Effector memory CD4-positive, alpha-beta T cell (primary cell): ENCODE measurements around the gene FLT3.

Experiments
- DNase-seq, 3 donors: peaks; one replicate each; pipeline ENCODE4 v3.0.0-alpha.2; 2020
- H3K27ac ChIP-seq: 2 replicates; pipeline ENCODE4 v1.7.0; 2013; ENCODE audit warnings: mild to moderate bottlenecking, low read length, moderate library complexity; ENCODE audit not compliant: insufficient read depth, poor library complexity, severe bottlenecking
- H3K27me3 ChIP-seq: replicated peaks from 2 replicates; pipeline ENCODE4 v1.7.0; 2013; ENCODE audit warnings: mild to moderate bottlenecking, low read length; ENCODE audit not compliant: insufficient read depth, control insufficient read depth, poor library complexity, severe bottlenecking
- H3K36me3 ChIP-seq: 2 replicates; pipeline ENCODE4 v1.7.0; 2013; ENCODE audit warnings: mild to moderate bottlenecking, low read length, moderate library complexity; ENCODE audit not compliant: control insufficient read depth, insufficient read depth
- H3K4me1 ChIP-seq: 2 replicates; pipeline ENCODE4 v1.7.0; 2013; ENCODE audit warnings: low read length, mild to moderate bottlenecking; ENCODE audit not compliant: control insufficient read depth, insufficient read depth, poor library complexity, severe bottlenecking
- H3K4me3 ChIP-seq: 2 replicates; pipeline ENCODE4 v1.7.0; 2013; ENCODE audit warnings: low read length, low read depth, mild to moderate bottlenecking; ENCODE audit not compliant: insufficient read depth, poor library complexity, severe bottlenecking
- H3K9me3 ChIP-seq: 2 replicates; pipeline ENCODE4 v1.7.0; 2013; ENCODE audit warnings: mild to moderate bottlenecking, low read length, moderate library complexity; ENCODE audit not compliant: control insufficient read depth

FLT3 gene

DNA sequence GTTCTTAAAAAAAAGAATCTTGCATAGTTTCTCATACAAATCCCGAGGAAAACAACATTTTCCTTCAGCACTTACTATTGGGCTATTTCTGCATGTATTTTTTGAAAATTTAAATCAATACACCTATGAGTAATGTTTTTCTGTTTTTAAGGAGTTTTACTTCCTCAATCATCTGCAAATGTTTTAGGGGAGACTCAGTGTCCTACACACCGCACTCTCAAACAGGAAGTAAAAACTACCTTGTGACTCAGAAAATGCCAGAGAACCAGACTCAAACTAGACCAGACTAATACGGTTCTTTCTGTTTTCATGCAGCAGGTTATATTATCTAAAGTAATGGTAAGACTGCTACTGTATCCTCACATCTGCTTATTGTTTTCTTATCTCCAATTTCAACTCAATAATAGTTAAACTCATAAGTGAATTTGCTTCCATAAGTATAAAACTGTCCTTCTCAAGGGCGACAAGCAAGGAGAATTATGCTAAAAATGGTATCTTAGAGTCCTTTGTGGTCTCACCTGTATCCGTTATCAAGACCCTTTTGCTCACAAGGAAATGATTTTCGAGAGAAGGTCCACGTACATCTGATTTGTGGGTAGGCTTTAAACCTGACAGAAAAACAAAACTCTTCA is 52.5 kb downstream of the FLT3 start:
- Histone ChIP-seq H3K36me3 (no peaks in the 10 kb centered on the region), H3K27ac (no peak overlapping the region), H3K27me3 (no peaks in the 10 kb centered on the region), H3K4me3 (no peak overlapping the region), H3K4me1 (no peaks in the 10 kb centered on the region), H3K9me3 (no peaks in the 10 kb centered on the region)
- DNase-seq: no peak

GRCh38 chr13:28046981-28047380 is 53.4 kb downstream of the FLT3 start:
- Histone ChIP-seq H3K27me3 (no peaks in the 10 kb centered on the region), H3K4me1 (no peaks in the 10 kb centered on the region), H3K9me3 (no peaks in the 10 kb centered on the region), H3K36me3 (no peaks in the 10 kb centered on the region), H3K27ac (no peak overlapping the region), H3K4me3 (no peak overlapping the region)
- no peak for DNase-seq

DNA sequence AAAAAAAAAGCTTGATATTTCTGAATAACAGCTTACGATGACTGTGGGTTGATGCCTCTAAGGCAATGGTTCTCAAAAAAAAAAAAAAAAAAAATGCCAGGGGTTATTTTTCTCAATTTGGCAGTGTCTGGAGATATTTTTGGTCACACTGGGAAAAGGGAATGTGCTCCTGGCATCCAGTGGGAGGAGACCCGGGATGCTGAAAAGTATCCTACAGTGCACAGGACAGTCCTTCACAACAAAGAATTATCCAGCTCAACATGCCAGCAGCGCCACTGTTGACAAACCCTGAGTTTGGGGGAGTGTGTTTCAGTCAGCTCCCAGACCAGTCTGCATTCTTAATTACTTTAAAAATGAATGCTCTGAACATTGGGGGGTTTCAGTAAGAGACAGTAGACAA is 54.5 kb downstream of the FLT3 start:
- no peak for DNase-seq

GRCh38 chr13:28044608-28045007 is 55.8 kb downstream of the FLT3 start:
- Histone ChIP-seq H3K4me1 (no peaks in the 10 kb centered on the region), H3K27ac (no peak overlapping the region), H3K4me3 (no peak overlapping the region), H3K27me3 (no peaks in the 10 kb centered on the region), H3K36me3 (no peaks in the 10 kb centered on the region), H3K9me3 (no peaks in the 10 kb centered on the region)
- DNase-seq: no peak

More for the DNA sequence above, 54.5 kb downstream of the FLT3 start:
- no peak overlapping the region for H3K27ac ChIP-seq
- H3K27me3 ChIP-seq: no peaks in the 10 kb centered on the region
- H3K4me3 ChIP-seq: no peak overlapping the region
- no peaks in the 10 kb centered on the region for H3K9me3 ChIP-seq
- no peaks in the 10 kb centered on the region for H3K36me3 ChIP-seq
- no peaks in the 10 kb centered on the region for H3K4me1 ChIP-seq

DNA sequence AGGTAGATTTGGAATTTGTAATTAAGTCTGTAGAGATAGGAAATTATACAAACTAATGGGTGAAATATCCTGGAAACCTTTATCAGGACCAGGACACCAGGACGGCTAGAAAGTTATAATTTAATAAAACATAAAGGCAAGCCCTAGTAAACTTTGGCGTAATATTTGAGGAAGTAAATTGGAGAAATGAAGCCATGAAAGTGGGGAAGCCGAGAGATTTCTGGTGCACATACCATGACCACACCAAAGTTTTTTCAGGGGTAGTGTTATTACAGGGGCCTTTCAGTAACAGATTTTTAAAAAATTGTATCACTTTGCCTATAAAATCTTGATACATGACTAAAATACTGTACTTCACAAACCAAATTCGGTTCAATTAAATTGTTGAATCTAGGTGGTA is 57.2 kb downstream of the FLT3 start:
- DNase-seq: no peak
- Histone ChIP-seq H3K9me3 (no peaks in the 10 kb centered on the region), H3K27me3 (no peaks in the 10 kb centered on the region), H3K4me3 (no peak overlapping the region), H3K36me3 (no peaks in the 10 kb centered on the region), H3K4me1 (no peaks in the 10 kb centered on the region), H3K27ac (no peak overlapping the region)

DNA sequence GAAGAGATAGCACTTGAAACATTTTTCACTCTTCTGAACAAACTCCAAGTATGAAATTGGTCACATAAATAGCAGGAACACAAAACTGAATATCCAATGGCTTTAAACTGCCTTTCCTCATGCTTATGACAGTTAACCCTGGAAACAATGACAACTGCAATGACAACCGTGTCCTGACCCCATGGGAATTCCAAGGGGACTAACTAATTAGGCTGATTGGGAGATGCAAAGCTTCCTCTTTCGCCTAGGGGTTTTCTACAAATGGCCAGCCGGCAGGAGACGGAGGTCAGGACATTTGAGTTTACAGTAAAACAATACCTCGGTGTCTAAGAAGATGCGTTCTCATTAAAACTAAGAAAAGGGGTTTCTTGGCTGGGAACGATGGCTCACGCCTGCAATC is 58.9 kb downstream of the FLT3 start:
- H3K9me3 ChIP-seq: no peaks in the 10 kb centered on the region
- H3K36me3 ChIP-seq: no peaks in the 10 kb centered on the region
- DNase-seq: no peak
- H3K27ac ChIP-seq: no peak overlapping the region
- no peaks in the 10 kb centered on the region for H3K4me1 ChIP-seq
- H3K4me3 ChIP-seq: no peak overlapping the region
- no peaks in the 10 kb centered on the region for H3K27me3 ChIP-seq

DNA sequence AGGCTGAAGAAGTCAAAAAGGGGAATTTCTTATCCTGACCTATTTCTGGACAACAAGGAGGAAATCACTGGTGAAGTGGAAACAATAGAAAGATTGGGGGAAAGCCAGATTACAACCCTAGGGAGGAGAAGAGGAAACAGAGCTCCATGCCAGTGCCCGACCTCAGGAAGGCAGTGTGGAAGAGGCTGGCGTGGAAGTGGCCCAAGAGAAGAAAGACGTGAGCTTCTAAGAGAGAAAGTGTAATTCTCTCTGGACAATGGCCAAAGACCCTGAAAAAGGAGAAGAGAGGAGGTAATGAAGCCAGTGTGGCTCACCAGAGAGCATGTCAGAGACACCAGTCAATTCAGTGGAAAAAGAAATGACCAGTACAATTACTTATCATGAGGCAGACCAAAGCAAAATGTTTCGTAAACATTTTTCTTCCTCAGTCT is 59.3 kb downstream of the FLT3 start:
- no peak for DNase-seq
- Histone ChIP-seq H3K9me3 (no peaks in the 10 kb centered on the region), H3K36me3 (no peaks in the 10 kb centered on the region), H3K4me1 (no peaks in the 10 kb centered on the region), H3K4me3 (no peak overlapping the region), H3K27ac (no peak overlapping the region), H3K27me3 (no peaks in the 10 kb centered on the region)

DNA sequence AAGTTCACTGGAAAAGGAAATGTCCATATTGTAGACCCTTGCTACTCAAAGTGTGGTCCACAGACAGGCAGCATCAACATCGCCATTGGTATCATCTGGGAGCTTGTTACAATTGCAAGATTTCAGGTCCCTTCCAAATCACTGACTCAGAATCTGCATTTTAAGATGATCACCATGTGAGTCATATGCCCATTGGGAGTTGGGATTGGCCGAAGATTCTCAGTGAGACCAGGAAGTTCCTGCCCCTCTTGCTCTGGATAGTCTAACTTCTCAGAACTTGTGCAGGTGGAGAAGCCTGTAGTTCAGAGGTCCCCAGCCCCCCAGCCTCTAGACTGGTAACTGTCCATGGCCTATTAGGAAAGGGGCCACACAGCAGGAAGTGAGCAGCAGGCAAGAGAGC is 63.0 kb downstream of the FLT3 start:
- H3K27me3 ChIP-seq: no peaks in the 10 kb centered on the region
- H3K36me3 ChIP-seq: no peaks in the 10 kb centered on the region
- no peak overlapping the region for H3K27ac ChIP-seq
- H3K9me3 ChIP-seq: no peaks in the 10 kb centered on the region
- DNase-seq: no peak
- H3K4me3 ChIP-seq: no peak overlapping the region
- no peaks in the 10 kb centered on the region for H3K4me1 ChIP-seq

- Histone ChIP-seq H3K9me3 (no peaks in the 10 kb centered on the region), H3K27ac (no peak overlapping the region), H3K4me3 (no peak overlapping the region), H3K36me3 (no peaks in the 10 kb centered on the region), H3K27me3 (no peaks in the 10 kb centered on the region), H3K4me1 (no peaks in the 10 kb centered on the region)
- DNase-seq: no peak
Measured at GRCh38 chr13:28035146-28035782, 65.1 kb downstream of the FLT3 start.

DNA sequence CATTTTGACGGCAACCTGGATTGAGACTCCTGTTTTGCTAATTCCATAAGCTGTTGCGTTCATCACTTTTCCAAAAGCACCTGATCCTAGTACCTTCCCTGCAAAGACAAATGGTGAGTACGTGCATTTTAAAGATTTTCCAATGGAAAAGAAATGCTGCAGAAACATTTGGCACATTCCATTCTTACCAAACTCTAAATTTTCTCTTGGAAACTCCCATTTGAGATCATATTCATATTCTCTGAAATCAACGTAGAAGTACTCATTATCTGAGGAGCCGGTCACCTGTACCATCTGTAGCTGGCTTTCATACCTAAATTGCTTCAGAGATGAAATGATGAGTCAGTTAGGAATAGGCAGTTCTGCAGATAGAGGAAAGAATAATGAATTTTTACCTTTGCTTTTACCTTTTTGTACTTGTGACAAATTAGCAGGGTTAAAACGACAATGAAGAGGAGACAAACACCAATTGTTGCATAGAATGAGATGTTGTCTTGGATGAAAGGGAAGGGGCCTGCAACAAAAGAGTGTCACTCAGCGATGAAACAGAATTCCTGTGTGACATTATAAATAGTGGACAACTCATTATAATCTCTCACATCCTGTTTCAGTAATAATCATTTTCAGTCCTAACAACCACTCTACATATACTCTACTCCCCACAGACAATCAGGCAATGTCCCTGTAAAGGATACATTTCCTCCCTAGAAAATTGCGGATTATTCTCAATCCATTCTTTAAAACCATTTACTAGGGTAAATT is 66.3 kb downstream of the FLT3 start:
- Histone ChIP-seq H3K4me1 (no peaks in the 10 kb centered on the region), H3K27ac (no peak overlapping the region), H3K27me3 (no peaks in the 10 kb centered on the region), H3K4me3 (no peak overlapping the region), H3K36me3 (no peaks in the 10 kb centered on the region), H3K9me3 (no peaks in the 10 kb centered on the region)
- DNase-seq: no peak
